ENCODE results near the gene TWIST2. TPM values are rescaled to one million over a fixed set of nuclear protein-coding genes. Genes with fewer than 3 reads are reported as not detected.

The TWIST2 gene
- total and polyA plus RNA-seq, 7 donors = 0.92 to 92.2 (median 53.9) TPM

GRCh38 chr2:238872628-238873380 lies 24.9 kb downstream of the TWIST2 start:
- Histone ChIP-seq H3K27me3 (no peaks in the 10 kb centered on the region), H3K27ac (no peak overlapping the region), H3K9me3 (no peaks in the 10 kb centered on the region), H3K36me3 (no peaks in the 10 kb centered on the region), H3K4me1 (peaks cover 0 to 51% (median 41%) of the 10 kb centered on the region in 4 donors), H3K4me3 (no peak overlapping the region)
- 82 to 83% methylated on average over 13 of the region's 13 CpGs for WGBS, 2 donors
- intact Hi-C loops (cut with DNase I) = no loop called here
- TF ChIP-seq CTCF (IDR thresholded peaks at IDR 0.05) = no peak
- TF ChIP-seq POLR2A (IDR thresholded peaks at IDR 0.05) = no peak
- no peak for TF ChIP-seq EP300 (IDR thresholded peaks at IDR 0.05)
- TF ChIP-seq POLR2AphosphoS5 (IDR thresholded peaks at IDR 0.05) = no peak
- no peak for DNase-seq

DNA sequence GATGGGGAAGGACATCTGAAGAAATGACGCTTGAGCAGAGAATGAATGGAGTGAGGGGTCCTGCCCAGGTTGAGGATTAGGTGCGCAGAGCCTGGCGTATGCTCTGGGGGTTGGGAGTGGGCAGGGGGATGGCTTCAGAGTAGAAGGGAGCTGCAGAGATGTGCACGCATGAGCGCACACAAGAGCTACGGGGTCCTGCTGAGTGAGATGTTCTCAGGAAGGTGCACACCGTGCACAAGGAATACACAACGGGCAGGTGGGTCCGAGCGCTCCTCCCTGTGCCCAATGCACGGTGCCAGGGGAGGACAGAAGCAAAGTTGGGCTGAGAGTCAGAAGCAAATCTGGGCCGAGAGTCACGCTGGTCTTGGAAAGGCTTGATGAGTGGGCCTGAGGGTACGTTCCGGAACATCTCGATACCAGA lies 25.5 kb downstream of the TWIST2 start:
- Histone ChIP-seq H3K9me3 (no peaks in the 10 kb centered on the region), H3K27me3 (no peaks in the 10 kb centered on the region), H3K4me1 (peaks cover 0 to 45% (median 35%) of the 10 kb centered on the region in 4 donors), H3K36me3 (no peaks in the 10 kb centered on the region), H3K4me3 (no peak overlapping the region), H3K27ac (no peak overlapping the region)
- TF ChIP-seq CTCF (IDR thresholded peaks at IDR 0.05) (no peak), POLR2AphosphoS5 (IDR thresholded peaks at IDR 0.05) (no peak), POLR2A (IDR thresholded peaks at IDR 0.05) (no peak), EP300 (IDR thresholded peaks at IDR 0.05) (no peak)
- intact Hi-C loops (cut with DNase I) = no loop called here
- WGBS, 2 donors = 91 to 92% methylated on average over 16 of the region's 16 CpGs
- no peak for DNase-seq

GRCh38 chr2:238873841-238874240 lies 26.0 kb downstream of the TWIST2 start:
- intact Hi-C loops (cut with DNase I) = no loop called here

GRCh38 chr2:238874330-238875050 lies 26.6 kb downstream of the TWIST2 start:
- H3K9me3 ChIP-seq = no peaks in the 10 kb centered on the region
- H3K4me1 ChIP-seq = peaks cover 0 to 35% (median 24%) of the 10 kb centered on the region in 4 donors
- peak overlapping the region in 2 of 4 donors; percentile 39 to 65 for H3K27ac ChIP-seq
- no peaks in the 10 kb centered on the region for H3K27me3 ChIP-seq
- H3K36me3 ChIP-seq = no peaks in the 10 kb centered on the region
- no peak overlapping the region for H3K4me3 ChIP-seq
- intact Hi-C loops (cut with DNase I) = no loop called here
- 45 to 71% methylated on average over 11 of the region's 11 CpGs for WGBS, 2 donors
- TF ChIP-seq EP300 (IDR thresholded peaks at IDR 0.05) (no peak), POLR2A (IDR thresholded peaks at IDR 0.05) (no peak), POLR2AphosphoS5 (IDR thresholded peaks at IDR 0.05) (no peak), CTCF (IDR thresholded peaks at IDR 0.05) (no peak)
- DNase-seq = peak; percentile 46

More at GRCh38 chr2:238873841-238874240, 26.0 kb downstream of the TWIST2 start:
- Histone ChIP-seq H3K27ac (no peak overlapping the region), H3K9me3 (no peaks in the 10 kb centered on the region), H3K36me3 (no peaks in the 10 kb centered on the region), H3K4me3 (no peak overlapping the region), H3K27me3 (no peaks in the 10 kb centered on the region), H3K4me1 (peaks cover 0 to 41% (median 30%) of the 10 kb centered on the region in 4 donors)
- WGBS, 2 donors = 90% methylated on average over 6 of the region's 6 CpGs
- TF ChIP-seq CTCF (IDR thresholded peaks at IDR 0.05) = no peak
- TF ChIP-seq EP300 (IDR thresholded peaks at IDR 0.05) = no peak
- TF ChIP-seq POLR2AphosphoS5 (IDR thresholded peaks at IDR 0.05) = no peak
- no peak for DNase-seq
